D721Med (cell line): Measurements from ENCODE around the gene ZEB1.

Experiments
- DNase-seq: peaks from one replicate; pipeline ENCODE4 v3.0.0; 2011; ENCODE audit warnings: low spot score; ENCODE audit not compliant: insufficient read length
- FAIRE-seq: peaks from 2 replicates; lab custom pipeline; 2011; peaks lifted over from hg19 to GRCh38; lab: Jason Lieb, UNC
- TF ChIP-seq, protein P1 (sequence below): IDR thresholded peaks from 2 replicates; pipeline ENCODE4 v1.5.1; 2012; ENCODE audit warnings: mild to moderate bottlenecking, control low read depth; ENCODE audit not compliant: insufficient read depth; ENCODE audit errors: missing control alignments

Gene ZEB1

GRCh38 chr10:31515819-31516402 lies 196.9 kb downstream of the ZEB1 start:
- FAIRE-seq: no peak
- TF ChIP-seq, protein P1, sequence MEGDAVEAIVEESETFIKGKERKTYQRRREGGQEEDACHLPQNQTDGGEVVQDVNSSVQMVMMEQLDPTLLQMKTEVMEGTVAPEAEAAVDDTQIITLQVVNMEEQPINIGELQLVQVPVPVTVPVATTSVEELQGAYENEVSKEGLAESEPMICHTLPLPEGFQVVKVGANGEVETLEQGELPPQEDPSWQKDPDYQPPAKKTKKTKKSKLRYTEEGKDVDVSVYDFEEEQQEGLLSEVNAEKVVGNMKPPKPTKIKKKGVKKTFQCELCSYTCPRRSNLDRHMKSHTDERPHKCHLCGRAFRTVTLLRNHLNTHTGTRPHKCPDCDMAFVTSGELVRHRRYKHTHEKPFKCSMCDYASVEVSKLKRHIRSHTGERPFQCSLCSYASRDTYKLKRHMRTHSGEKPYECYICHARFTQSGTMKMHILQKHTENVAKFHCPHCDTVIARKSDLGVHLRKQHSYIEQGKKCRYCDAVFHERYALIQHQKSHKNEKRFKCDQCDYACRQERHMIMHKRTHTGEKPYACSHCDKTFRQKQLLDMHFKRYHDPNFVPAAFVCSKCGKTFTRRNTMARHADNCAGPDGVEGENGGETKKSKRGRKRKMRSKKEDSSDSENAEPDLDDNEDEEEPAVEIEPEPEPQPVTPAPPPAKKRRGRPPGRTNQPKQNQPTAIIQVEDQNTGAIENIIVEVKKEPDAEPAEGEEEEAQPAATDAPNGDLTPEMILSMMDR: no peak
- no peak for DNase-seq

GRCh38 chr10:31520986-31521831 lies 202.2 kb downstream of the ZEB1 start:
- TF ChIP-seq, protein P1: no peak
- DNase-seq (no peak), FAIRE-seq (no peak)

- TF ChIP-seq, protein P1: no peak
- no peak for DNase-seq
These were observed 203.8 kb downstream of the ZEB1 start for GRCh38 chr10:31522820-31523219.

GRCh38 chr10:31524460-31524859 lies 205.4 kb downstream of the ZEB1 start:
- TF ChIP-seq, protein P1: no peak
- no peak for FAIRE-seq

More at GRCh38 chr10:31522820-31523219, 203.8 kb downstream of the ZEB1 start:
- no peak for FAIRE-seq

GRCh38 chr10:31526178-31526577 lies 207.2 kb downstream of the ZEB1 start:
- TF ChIP-seq, protein P1: no peak
- FAIRE-seq: no peak
- DNase-seq: no peak

More at GRCh38 chr10:31524460-31524859, 205.4 kb downstream of the ZEB1 start:
- DNase-seq: no peak

DNA sequence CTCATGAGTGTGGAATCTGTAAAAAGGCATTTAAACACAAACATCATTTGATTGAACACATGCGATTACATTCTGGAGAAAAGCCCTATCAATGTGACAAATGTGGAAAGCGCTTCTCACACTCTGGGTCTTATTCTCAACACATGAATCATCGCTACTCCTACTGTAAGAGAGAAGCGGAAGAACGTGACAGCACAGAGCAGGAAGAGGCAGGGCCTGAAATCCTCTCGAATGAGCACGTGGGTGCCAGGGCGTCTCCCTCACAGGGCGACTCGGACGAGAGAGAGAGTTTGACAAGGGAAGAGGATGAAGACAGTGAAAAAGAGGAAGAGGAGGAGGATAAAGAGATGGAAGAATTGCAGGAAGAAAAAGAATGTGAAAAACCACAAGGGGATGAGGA lies 207.7 kb downstream of the ZEB1 start:
- DNase-seq (no peak), FAIRE-seq (no peak)
- TF ChIP-seq, protein P1: no peak

- no peak for DNase-seq
- TF ChIP-seq, protein P1: no peak
- FAIRE-seq: no peak
These were observed 209.8 kb downstream of the ZEB1 start for GRCh38 chr10:31528831-31529230.
